ENCODE data around the gene SORL1. TPM values are rescaled to one million over a fixed set of nuclear protein-coding genes. Genes with fewer than 3 reads are reported as not detected.

SORL1 gene
- total RNA-seq, 6 experiments from 2014 or later: 0.19 to 0.48 (median 0.36) TPM

- H3K9me3 Mint-ChIP-seq: no peaks in the 10 kb centered on the region
- H3K4me1 Mint-ChIP-seq (ENCODE audit: low read depth): no peaks in the 10 kb centered on the region
- no peak overlapping the region for H3K4me3 Mint-ChIP-seq
- no peak overlapping the region for H3K27ac Mint-ChIP-seq
- H3K36me3 Mint-ChIP-seq (ENCODE audit: low read depth): no peaks in the 10 kb centered on the region
- no peak for TF ChIP-seq CTCF (IDR thresholded peaks at IDR 0.05)
- peaks cover 46% of the 10 kb centered on the region for H3K27me3 Mint-ChIP-seq (ENCODE audit: insufficient read depth)
- no peak for DNase-seq
These were observed 107.6 kb downstream of the SORL1 start for GRCh38 chr11:121559606-121560200.

DNA sequence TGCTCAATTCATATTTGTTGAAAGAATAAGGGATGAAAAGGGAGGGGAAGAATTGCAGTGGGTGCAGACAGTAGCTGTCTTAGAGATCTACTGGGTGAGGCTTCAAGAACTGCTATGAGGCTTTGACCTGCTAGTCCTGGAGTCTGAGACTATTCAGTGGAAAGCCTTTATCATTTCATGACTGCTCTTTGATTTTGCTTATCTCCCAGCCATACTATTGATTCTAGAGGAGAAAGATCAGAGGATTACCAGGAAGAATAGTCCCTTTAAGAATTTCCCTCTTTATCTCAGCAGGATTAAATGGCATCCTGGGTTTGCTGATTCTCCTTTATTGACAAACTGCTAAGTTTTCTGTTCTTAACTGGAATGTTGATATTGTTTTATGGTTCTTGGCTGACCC, 108.1 kb downstream of the SORL1 start:
- no peak for DNase-seq
- Mint-ChIP-seq H3K4me1 (ENCODE audit: low read depth) (no peaks in the 10 kb centered on the region), H3K9me3 (no peaks in the 10 kb centered on the region), H3K27ac (no peak overlapping the region), H3K27me3 (ENCODE audit: insufficient read depth) (peaks cover 44% of the 10 kb centered on the region), H3K36me3 (ENCODE audit: low read depth) (no peaks in the 10 kb centered on the region), H3K4me3 (no peak overlapping the region)
- TF ChIP-seq CTCF (IDR thresholded peaks at IDR 0.05): no peak

DNA sequence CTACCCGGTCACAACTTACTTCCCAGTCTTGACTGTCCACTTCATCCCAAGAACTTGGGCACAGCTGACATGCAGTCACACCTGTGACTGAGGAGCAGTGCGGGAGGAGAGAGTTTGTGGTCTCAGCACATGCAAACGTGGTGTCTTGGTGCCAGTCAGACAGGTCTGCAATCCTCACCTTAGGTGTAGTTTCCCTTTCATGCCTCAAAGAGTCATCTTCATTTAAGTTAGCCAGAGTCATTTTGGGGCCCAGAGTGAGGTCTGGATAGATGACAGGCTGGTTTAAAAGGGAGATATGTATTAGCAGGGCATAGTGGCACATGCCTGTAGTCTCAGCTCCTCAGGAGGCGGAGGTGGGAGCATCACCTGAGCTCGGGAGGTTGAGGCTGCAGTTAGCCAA, 109.1 kb downstream of the SORL1 start:
- DNase-seq: no peak
- no peak overlapping the region for H3K27ac Mint-ChIP-seq
- no peaks in the 10 kb centered on the region for H3K9me3 Mint-ChIP-seq
- no peaks in the 10 kb centered on the region for H3K36me3 Mint-ChIP-seq (ENCODE audit: low read depth)
- TF ChIP-seq CTCF (IDR thresholded peaks at IDR 0.05): no peak
- H3K4me3 Mint-ChIP-seq: no peak overlapping the region
- H3K27me3 Mint-ChIP-seq (ENCODE audit: insufficient read depth): peaks cover 37% of the 10 kb centered on the region
- H3K4me1 Mint-ChIP-seq (ENCODE audit: low read depth): no peaks in the 10 kb centered on the region

DNA sequence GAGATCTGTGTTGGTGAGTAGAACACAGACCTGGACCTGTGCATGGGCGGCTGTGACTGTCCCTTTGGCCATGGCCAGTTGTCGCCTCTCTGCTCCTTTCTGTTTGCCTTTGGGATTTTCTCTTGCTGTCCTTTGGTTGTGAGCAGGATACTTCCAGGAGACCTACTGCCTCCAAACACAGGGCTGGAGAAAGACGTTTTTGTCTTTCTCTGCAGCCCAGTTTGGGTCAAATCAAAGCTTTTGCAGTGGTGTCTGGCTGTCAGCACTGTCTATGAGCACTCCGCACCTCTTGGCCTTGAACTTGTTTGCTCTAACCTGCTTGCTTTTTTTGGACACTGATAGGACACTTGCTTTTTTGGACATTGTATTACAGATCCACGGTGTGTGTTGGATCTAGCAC, 109.6 kb downstream of the SORL1 start:
- peaks cover 36% of the 10 kb centered on the region for H3K27me3 Mint-ChIP-seq (ENCODE audit: insufficient read depth)
- TF ChIP-seq CTCF (IDR thresholded peaks at IDR 0.05): no peak
- no peaks in the 10 kb centered on the region for H3K4me1 Mint-ChIP-seq (ENCODE audit: low read depth)
- DNase-seq: no peak
- no peaks in the 10 kb centered on the region for H3K36me3 Mint-ChIP-seq (ENCODE audit: low read depth)
- no peak overlapping the region for H3K27ac Mint-ChIP-seq
- no peaks in the 10 kb centered on the region for H3K9me3 Mint-ChIP-seq
- H3K4me3 Mint-ChIP-seq: no peak overlapping the region

DNA sequence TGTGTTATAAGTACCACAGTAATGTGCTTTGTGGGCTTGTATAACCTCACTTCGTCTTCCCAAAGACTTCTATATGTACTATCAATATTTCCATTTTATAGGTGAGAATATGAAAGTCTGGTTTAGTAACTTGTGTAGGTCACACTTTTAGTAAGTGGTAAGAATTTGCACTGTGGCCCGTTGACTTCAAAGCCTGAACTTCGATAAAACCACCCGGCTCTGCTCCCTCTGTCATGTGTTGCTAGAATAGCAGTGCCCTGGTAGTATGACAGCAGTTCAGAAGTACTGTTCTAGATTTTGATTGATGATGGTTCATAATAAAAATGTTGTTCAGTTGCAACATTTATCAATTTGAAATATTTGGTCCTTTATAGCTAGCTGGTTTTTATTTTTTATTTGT, 110.9 kb downstream of the SORL1 start:
- no peak overlapping the region for H3K27ac Mint-ChIP-seq
- H3K4me3 Mint-ChIP-seq: no peak overlapping the region
- no peaks in the 10 kb centered on the region for H3K36me3 Mint-ChIP-seq (ENCODE audit: low read depth)
- H3K27me3 Mint-ChIP-seq (ENCODE audit: insufficient read depth): peaks cover 34% of the 10 kb centered on the region
- H3K9me3 Mint-ChIP-seq: no peaks in the 10 kb centered on the region
- DNase-seq: no peak
- no peak for TF ChIP-seq CTCF (IDR thresholded peaks at IDR 0.05)
- H3K4me1 Mint-ChIP-seq (ENCODE audit: low read depth): no peaks in the 10 kb centered on the region

Measured in HFFc6 (cell line).